ENCODE data around the gene TNS3. TPM values are rescaled to one million over a fixed set of nuclear protein-coding genes. Genes with fewer than 3 reads are reported as not detected.

The TNS3 gene
- total and polyA plus RNA-seq, 2 donors (not counting 1 experiment from before 2014, with no cell fraction given) = 11.4 to 77.5 TPM

DNA sequence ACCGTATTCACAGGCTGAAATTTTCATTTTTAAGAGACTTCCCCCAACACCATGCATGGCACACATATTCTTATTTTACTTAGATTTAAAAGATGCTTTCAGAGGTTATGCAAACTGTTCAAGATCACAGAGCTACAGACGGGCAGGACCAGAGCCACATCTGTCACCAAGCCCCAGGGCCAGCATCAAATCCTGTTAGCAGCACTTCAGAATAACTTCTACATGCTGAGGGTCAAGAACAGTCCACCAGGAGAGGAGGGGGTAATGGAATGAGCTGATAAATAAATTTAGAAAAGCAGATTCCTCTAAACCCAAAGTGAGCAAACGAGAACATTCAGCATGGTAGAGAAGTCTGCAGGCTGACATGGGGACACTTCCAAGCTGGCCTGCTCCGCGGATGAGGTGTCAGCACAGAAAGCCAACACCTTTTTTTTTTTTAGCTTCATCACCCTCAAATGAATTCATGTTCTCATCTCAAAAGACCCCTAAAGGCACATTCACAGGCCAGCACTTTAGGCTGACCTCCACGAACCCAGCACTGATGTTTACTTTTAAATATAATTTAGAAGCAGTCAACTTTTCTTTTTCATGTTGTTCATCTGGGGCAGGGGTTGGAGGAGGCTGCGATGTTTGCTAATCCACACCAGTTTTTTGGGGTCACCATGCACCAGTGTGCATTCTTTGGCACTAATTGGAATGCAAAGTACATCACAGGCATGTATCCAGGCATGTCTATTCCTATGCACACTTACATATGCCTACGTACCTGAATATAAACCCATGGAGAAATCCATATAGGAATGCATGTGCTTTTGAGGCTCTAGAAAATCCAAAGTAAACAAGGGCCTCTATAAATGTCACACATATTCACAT is 249.0 kb downstream of the TNS3 start:
- Histone ChIP-seq H3K4me3 (ENCODE audit: control extremely low read depth in 1 of 5, extremely low read depth in 1 of 5, insufficient read depth in 1 of 5, low read depth in 2 of 5, low read length in 4 of 5) (no peak overlapping the region), H3K79me2 (ENCODE audit: control insufficient read depth, insufficient read depth, low read length) (no peaks in the 10 kb centered on the region), H3K27ac (ENCODE audit: low read length in 2 of 2) (no peak overlapping the region), H3K36me3 (replicated peaks in 1 of 2; ENCODE audit: control extremely low read depth in 1 of 2, control insufficient read depth in 1 of 2, extremely low read depth in 1 of 2, insufficient read depth in 2 of 2, low read length in 1 of 2) (peaks cover 0 to 9% of the 10 kb centered on the region in 2 experiments), H3K4me1 (ENCODE audit: control insufficient read depth in 2 of 2, insufficient read depth in 2 of 2, low read length in 2 of 2) (no peaks in the 10 kb centered on the region), H3K9me3 (ENCODE audit: control extremely low read depth in 1 of 3, control insufficient read depth in 2 of 3, insufficient read depth in 1 of 3, low read length in 2 of 3) (no peaks in the 10 kb centered on the region), H2AFZ (ENCODE audit: insufficient read depth, low read depth, low read length, poor library complexity, severe bottlenecking) (no peak overlapping the region), H3K4me2 (replicated peaks; ENCODE audit: low read depth, low read length, poor library complexity, severe bottlenecking) (no peak overlapping the region), H4K20me1 (ENCODE audit: control insufficient read depth, insufficient read depth, low read length, poor library complexity, severe bottlenecking) (no peaks in the 10 kb centered on the region), H3K27me3 (replicated peaks in 1 of 4; ENCODE audit: control extremely low read depth in 1 of 4, control insufficient read depth in 3 of 4, insufficient read depth in 4 of 4, low read length in 3 of 4) (no peaks in the 10 kb centered on the region), H3K9ac (ENCODE audit: low read length) (no peak overlapping the region)
- Mint-ChIP-seq H3K4me3 (no peak overlapping the region), H3K27me3 (no peaks in the 10 kb centered on the region), H3K27ac (no peak overlapping the region), H3K9me3 (ENCODE audit: insufficient read depth) (no peaks in the 10 kb centered on the region), H3K4me1 (no peaks in the 10 kb centered on the region)
- CTCF ChIA-PET = no interaction called here
- POLR2A ChIA-PET = no interaction called here
- ATAC-seq (ENCODE audit: low read depth) (no peak), DNase-seq (no peak)
- no peak for TF ChIP-seq EZH2 (IDR thresholded peaks at IDR 0.05; ENCODE audit: borderline replicate concordance, insufficient read depth, low read depth, low read length, poor library complexity, severe bottlenecking)
- TF ChIP-seq, protein P1, sequence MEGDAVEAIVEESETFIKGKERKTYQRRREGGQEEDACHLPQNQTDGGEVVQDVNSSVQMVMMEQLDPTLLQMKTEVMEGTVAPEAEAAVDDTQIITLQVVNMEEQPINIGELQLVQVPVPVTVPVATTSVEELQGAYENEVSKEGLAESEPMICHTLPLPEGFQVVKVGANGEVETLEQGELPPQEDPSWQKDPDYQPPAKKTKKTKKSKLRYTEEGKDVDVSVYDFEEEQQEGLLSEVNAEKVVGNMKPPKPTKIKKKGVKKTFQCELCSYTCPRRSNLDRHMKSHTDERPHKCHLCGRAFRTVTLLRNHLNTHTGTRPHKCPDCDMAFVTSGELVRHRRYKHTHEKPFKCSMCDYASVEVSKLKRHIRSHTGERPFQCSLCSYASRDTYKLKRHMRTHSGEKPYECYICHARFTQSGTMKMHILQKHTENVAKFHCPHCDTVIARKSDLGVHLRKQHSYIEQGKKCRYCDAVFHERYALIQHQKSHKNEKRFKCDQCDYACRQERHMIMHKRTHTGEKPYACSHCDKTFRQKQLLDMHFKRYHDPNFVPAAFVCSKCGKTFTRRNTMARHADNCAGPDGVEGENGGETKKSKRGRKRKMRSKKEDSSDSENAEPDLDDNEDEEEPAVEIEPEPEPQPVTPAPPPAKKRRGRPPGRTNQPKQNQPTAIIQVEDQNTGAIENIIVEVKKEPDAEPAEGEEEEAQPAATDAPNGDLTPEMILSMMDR (IDR thresholded peaks at IDR 0.05) = no peak
- intact Hi-C loops (cut with micrococcal nuclease) = no loop called here
- 100% methylated on average over 3 of the region's 8 CpGs for WGBS (ENCODE audit: insufficient coverage)

DNA sequence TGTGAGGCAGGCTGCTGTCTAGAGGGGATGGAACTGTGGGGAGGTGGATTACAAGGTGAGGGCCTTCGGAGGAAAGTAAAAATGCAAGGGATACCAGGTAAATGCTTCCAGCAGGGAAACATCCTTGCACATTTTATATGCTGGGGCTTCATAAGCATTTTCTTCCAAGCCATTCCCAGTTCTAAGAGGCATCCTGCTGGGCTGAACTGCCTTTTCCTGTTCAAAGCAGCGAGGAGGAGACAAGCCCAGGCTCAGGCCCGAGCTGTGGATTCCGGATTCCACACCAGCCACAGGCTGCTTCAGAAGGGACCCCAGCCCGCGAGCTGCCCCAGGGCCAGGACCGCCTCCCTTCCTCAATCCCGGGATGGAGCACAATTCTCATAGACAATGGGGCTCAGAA is 249.7 kb downstream of the TNS3 start:
- ATAC-seq (ENCODE audit: low read depth) (no peak), DNase-seq (no peak)
- H3K4me1 Mint-ChIP-seq = no peaks in the 10 kb centered on the region
- H3K4me3 ChIP-seq (ENCODE audit: control extremely low read depth in 1 of 5, extremely low read depth in 1 of 5, insufficient read depth in 1 of 5, low read depth in 2 of 5, low read length in 4 of 5) = no peak overlapping the region
- H2AFZ ChIP-seq (ENCODE audit: insufficient read depth, low read depth, low read length, poor library complexity, severe bottlenecking) = no peak overlapping the region
- H3K4me1 ChIP-seq (ENCODE audit: control insufficient read depth in 2 of 2, insufficient read depth in 2 of 2, low read length in 2 of 2) = no peaks in the 10 kb centered on the region
- 84% methylated on average over 7 of the region's 8 CpGs for WGBS (ENCODE audit: insufficient coverage)
- H4K20me1 ChIP-seq (ENCODE audit: control insufficient read depth, insufficient read depth, low read length, poor library complexity, severe bottlenecking) = no peaks in the 10 kb centered on the region
- no peak overlapping the region for H3K4me2 ChIP-seq (replicated peaks; ENCODE audit: low read depth, low read length, poor library complexity, severe bottlenecking)
- TF ChIP-seq EZH2 (IDR thresholded peaks at IDR 0.05; ENCODE audit: borderline replicate concordance, insufficient read depth, low read depth, low read length, poor library complexity, severe bottlenecking) = no peak
- TF ChIP-seq, protein P1 (IDR thresholded peaks at IDR 0.05) = no peak
- ChIA-PET POLR2A (no interaction called here), CTCF (no interaction called here)
- no peak overlapping the region for H3K27ac ChIP-seq (ENCODE audit: low read length in 2 of 2)
- no peak overlapping the region for H3K9ac ChIP-seq (ENCODE audit: low read length)
- H3K9me3 Mint-ChIP-seq (ENCODE audit: insufficient read depth) = no peaks in the 10 kb centered on the region
- no peaks in the 10 kb centered on the region for H3K27me3 Mint-ChIP-seq
- no peaks in the 10 kb centered on the region for H3K27me3 ChIP-seq (replicated peaks in 1 of 4; ENCODE audit: control extremely low read depth in 1 of 4, control insufficient read depth in 3 of 4, insufficient read depth in 4 of 4, low read length in 3 of 4)
- no peak overlapping the region for H3K4me3 Mint-ChIP-seq
- H3K79me2 ChIP-seq (ENCODE audit: control insufficient read depth, insufficient read depth, low read length) = no peaks in the 10 kb centered on the region
- H3K9me3 ChIP-seq (ENCODE audit: control extremely low read depth in 1 of 3, control insufficient read depth in 2 of 3, insufficient read depth in 1 of 3, low read length in 2 of 3) = no peaks in the 10 kb centered on the region
- intact Hi-C loops (cut with micrococcal nuclease) = no loop called here
- H3K36me3 ChIP-seq (replicated peaks in 1 of 2; ENCODE audit: control extremely low read depth in 1 of 2, control insufficient read depth in 1 of 2, extremely low read depth in 1 of 2, insufficient read depth in 2 of 2, low read length in 1 of 2) = peaks cover 0 to 9% of the 10 kb centered on the region in 2 experiments
- no peak overlapping the region for H3K27ac Mint-ChIP-seq

Data from B cell (primary cell).